OCI-LY3 (cell line): ENCODE data around the gene EMX2.

Experiments
- CTCF ChIP-seq: fragments of 200-600, 300-600 bp; sonication (generic); IDR thresholded peaks from 2 replicates; pipeline ENCODE4 v1.5.1; 2014; ENCODE audit warnings: antibody characterized with exemption, low read length, low read depth
- EZH2phosphoT487 ChIP-seq: fragments of 200-600 bp; shearing (Covaris generic); IDR thresholded peaks from 2 replicates; pipeline ENCODE4 v1.6.1; 2018; ENCODE audit warnings: antibody characterized with exemption, mixed run types, low read depth

GRCh38 chr10:117555863-117556262 is 13.3 kb downstream of the EMX2 start:
- no peak for TF ChIP-seq CTCF
- TF ChIP-seq EZH2phosphoT487, result no peak
